Measurements from ENCODE around the gene HCRT.

HCRT gene

DNA sequence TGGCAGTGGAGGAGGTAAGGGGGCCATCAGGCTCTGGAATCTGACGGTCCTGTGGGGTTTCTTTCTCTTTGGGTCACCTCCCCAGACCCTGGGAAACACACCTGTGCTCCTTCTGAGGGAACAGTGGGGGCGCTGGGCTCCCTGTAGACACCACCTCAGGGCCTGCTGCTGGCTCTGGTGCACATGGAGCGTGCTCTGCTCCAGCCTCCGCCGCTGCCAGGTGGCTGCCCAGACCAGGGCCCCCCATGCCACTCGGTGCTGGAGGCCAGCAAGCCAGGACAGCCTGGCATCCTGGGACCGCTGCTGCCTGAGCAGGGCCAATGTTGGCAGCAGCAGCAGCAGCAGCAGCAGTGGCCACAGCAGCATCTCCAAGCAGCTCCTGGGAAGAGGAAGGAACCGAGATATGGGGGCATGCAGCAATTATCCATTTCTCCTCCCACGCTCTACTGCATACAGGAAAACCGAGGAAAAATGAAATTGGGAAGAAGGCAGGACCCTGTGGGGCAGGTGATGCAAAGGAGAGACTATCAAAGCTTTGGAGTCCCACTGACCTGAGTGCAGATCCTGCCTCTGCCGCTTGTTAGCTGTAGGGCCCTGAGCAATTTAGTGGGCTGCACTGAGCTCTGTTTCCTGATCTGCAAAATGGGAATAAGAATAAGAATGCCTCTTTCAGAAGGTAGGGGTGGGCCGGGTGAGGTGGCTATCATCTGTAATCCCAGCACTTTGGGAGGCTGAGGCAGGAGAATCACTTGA lies 8.1 kb upstream of the HCRT start:
- peak overlapping the region; percentile 78 for H3K4me3 ChIP-seq (ENCODE audit: low read depth, low read length)
- TF ChIP-seq, protein P1, sequence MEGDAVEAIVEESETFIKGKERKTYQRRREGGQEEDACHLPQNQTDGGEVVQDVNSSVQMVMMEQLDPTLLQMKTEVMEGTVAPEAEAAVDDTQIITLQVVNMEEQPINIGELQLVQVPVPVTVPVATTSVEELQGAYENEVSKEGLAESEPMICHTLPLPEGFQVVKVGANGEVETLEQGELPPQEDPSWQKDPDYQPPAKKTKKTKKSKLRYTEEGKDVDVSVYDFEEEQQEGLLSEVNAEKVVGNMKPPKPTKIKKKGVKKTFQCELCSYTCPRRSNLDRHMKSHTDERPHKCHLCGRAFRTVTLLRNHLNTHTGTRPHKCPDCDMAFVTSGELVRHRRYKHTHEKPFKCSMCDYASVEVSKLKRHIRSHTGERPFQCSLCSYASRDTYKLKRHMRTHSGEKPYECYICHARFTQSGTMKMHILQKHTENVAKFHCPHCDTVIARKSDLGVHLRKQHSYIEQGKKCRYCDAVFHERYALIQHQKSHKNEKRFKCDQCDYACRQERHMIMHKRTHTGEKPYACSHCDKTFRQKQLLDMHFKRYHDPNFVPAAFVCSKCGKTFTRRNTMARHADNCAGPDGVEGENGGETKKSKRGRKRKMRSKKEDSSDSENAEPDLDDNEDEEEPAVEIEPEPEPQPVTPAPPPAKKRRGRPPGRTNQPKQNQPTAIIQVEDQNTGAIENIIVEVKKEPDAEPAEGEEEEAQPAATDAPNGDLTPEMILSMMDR (IDR thresholded peaks at IDR 0.05; ENCODE audit: low read depth, low read length) = no peak
- TF ChIP-seq POLR2A (IDR thresholded peaks at IDR 0.05; ENCODE audit: extremely low read depth, insufficient read length) = no peak
- TF ChIP-seq, protein P2, sequence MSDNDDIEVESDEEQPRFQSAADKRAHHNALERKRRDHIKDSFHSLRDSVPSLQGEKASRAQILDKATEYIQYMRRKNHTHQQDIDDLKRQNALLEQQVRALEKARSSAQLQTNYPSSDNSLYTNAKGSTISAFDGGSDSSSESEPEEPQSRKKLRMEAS (IDR thresholded peaks at IDR 0.05; ENCODE audit: low read depth, low read length) = no peak
- TF ChIP-seq MYC (IDR thresholded peaks at IDR 0.05; ENCODE audit: low read depth, low read length) = no peak
- DNase-seq (ENCODE audit: low read depth) = no peak

DNA sequence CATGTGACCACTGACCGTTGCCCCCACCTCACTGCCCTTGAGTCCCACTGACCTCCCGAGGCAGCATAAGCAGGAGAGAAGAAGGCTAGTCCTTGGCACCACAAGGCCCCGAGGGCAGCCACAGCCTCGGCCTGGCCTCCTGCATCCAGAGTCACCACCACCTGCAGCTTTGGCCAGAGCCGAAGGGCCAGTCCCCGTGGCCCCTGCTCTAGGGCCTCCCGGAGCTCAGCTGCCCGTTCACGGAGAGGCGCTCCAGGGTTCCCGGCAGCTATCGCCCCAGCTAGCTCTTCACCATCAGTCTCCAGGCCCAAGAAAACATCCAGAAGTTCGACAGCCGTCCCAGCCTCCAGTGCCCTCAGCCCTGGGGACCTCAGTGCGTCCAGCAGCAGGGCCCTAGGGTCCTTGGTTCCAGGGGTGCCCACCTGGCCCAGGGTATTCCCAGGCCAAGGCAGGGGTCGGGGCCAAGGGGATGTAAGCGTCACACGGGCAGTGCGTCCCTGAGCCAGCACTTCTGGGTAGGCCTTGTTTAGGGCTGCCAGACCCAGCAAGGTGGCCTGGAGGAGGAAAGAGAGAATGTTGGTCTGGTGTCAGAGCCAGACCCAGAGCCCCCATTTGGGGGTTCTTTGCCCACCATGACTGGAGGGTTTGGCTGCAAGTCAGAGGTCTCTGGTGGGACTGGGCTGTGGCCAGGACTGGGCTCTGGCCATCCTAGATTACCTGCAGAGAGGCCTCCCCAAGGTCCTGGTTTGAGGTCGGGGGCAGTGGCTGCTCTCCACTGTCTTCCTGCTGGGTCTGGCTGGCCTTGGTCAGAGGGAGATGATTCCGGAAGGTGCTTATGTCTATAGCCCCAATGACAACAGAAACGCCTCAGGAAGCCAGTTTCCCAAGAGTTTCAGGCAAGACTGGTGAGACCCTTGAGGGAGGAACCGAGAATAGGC lies 7.2 kb upstream of the HCRT start:
- H3K4me3 ChIP-seq (ENCODE audit: low read depth, low read length) = no peak overlapping the region
- TF ChIP-seq, protein P2 (IDR thresholded peaks at IDR 0.05; ENCODE audit: low read depth, low read length) = no peak
- TF ChIP-seq, protein P1 (IDR thresholded peaks at IDR 0.05; ENCODE audit: low read depth, low read length) = no peak
- TF ChIP-seq POLR2A (IDR thresholded peaks at IDR 0.05; ENCODE audit: extremely low read depth, insufficient read length) (no peak), MYC (IDR thresholded peaks at IDR 0.05; ENCODE audit: low read depth, low read length) (no peak)
- DNase-seq (ENCODE audit: low read depth) = no peak

DNA sequence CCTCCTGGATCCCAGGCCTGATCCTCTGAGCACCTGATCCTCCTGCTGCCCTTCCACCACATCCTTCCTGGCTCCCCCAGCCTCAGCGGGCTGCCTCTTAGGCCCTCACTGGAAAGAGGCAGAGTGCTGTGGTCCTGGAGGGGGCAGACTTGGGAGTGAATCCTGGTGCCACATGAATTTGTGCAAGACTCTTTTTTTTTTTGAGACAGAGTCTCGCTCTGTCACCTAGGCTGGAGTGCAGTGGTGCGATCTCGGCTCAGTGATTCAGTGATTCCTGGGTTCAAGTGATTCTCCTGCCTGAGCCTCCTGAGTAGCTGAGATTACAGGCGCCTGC lies 6.0 kb upstream of the HCRT start:
- no peak for DNase-seq (ENCODE audit: low read depth)
- H3K4me3 ChIP-seq (ENCODE audit: low read depth, low read length) = no peak overlapping the region
- TF ChIP-seq, protein P1 (IDR thresholded peaks at IDR 0.05; ENCODE audit: low read depth, low read length) = no peak
- TF ChIP-seq MYC (IDR thresholded peaks at IDR 0.05; ENCODE audit: low read depth, low read length) (no peak), POLR2A (IDR thresholded peaks at IDR 0.05; ENCODE audit: extremely low read depth, insufficient read length) (no peak)
- TF ChIP-seq, protein P2 (IDR thresholded peaks at IDR 0.05; ENCODE audit: low read depth, low read length) = no peak

DNA sequence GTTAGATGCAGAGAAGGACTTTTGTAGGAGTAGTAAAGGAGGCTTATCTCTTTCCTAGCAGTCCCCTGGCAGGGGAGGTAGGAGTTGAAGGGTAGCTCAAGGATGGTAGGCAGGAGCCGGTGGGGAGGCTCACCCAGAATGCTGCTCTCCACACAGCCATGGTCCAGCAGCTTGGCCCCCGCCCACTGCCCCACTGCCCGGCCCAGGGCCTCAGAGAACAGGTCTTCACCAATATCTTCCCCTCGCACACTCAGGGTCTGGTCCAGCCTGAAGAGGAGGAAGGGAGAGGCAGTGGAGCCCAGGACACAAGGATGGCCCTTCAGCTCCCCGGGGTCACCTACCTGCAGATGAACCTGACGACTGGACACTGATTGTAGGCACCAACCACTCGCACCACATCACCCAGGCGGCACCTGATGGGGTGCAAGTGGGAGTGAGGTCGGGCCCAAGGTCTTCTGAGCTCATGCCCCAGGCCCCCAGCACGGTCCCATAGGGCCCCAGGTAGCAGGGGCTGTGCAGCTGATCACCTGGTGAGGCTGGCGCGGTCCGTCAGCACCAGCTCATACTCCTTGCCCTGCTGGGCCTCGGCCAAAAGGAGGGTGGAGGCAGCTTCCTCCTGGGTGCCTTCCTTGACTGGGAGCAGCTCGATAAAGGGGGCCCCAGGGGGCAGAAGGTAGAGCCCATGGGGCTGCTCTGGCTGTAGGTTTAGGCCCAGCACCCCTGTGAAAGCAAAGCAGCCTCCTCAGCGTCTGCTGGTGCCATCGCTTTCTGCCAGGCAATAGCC lies 5.4 kb upstream of the HCRT start:
- H3K4me3 ChIP-seq (ENCODE audit: low read depth, low read length) = no peak overlapping the region
- TF ChIP-seq POLR2A (IDR thresholded peaks at IDR 0.05; ENCODE audit: extremely low read depth, insufficient read length) (no peak), MYC (IDR thresholded peaks at IDR 0.05; ENCODE audit: low read depth, low read length) (no peak)
- TF ChIP-seq, protein P1 (IDR thresholded peaks at IDR 0.05; ENCODE audit: low read depth, low read length) = no peak
- TF ChIP-seq, protein P2 (IDR thresholded peaks at IDR 0.05; ENCODE audit: low read depth, low read length) = no peak
- DNase-seq (ENCODE audit: low read depth) = no peak

DNA sequence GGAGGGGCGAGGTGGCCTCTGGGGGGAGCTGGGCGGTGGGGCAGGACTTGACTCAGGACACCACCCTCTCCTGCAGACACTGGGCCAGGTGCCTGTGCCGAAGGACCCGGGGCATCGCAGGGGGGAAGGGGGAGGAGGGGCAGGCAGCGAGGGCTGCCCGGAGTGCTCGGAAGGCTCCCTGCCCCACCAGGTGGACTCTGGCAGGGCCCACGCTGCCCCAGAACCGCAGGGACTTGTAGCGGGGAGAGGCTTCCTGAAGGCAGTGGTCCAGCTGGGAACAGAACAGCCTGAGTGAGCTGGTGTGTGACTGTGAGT lies 4.4 kb upstream of the HCRT start:
- no peak for DNase-seq (ENCODE audit: low read depth)
- H3K4me3 ChIP-seq (ENCODE audit: low read depth, low read length) = no peak overlapping the region
- TF ChIP-seq, protein P2 (IDR thresholded peaks at IDR 0.05; ENCODE audit: low read depth, low read length) = no peak
- TF ChIP-seq, protein P1 (IDR thresholded peaks at IDR 0.05; ENCODE audit: low read depth, low read length) = no peak
- TF ChIP-seq MYC (IDR thresholded peaks at IDR 0.05; ENCODE audit: low read depth, low read length) (no peak), POLR2A (IDR thresholded peaks at IDR 0.05; ENCODE audit: extremely low read depth, insufficient read length) (no peak)

Measured in NB4 (cell line).